Stimulated activated naive CD8-positive, alpha-beta T cell treated with anti-CD3 and anti-CD28 coated beads, Interleukin-15, Interleukin-2, amounts not matched to agents 100 ng/mL and 50 ng/mL, for 24 hours (primary cell): ENCODE results near the gene TBC1D14.
A peak's percentile ranks its signal among the peaks of the same experiment; 100 is the strongest.

Experiments used
- H3K27ac Mint-ChIP-seq: one replicate; pipeline ENCODE4 v1.8.0; 2021; ENCODE audit warnings: mild to moderate bottlenecking, mixed read lengths
- H3K27me3 Mint-ChIP-seq: one replicate; pipeline ENCODE4 v1.8.0; 2021; ENCODE audit warnings: mixed read lengths
- H3K36me3 Mint-ChIP-seq: one replicate; pipeline ENCODE4 v1.8.0; 2021; ENCODE audit warnings: low read depth, mixed read lengths
- H3K4me1 Mint-ChIP-seq: one replicate; pipeline ENCODE4 v1.8.0; 2021; ENCODE audit warnings: low read depth, mixed read lengths
- H3K4me3 Mint-ChIP-seq: one replicate; pipeline ENCODE4 v1.8.0; 2021; ENCODE audit warnings: mild to moderate bottlenecking, mixed read lengths
- H3K9me3 Mint-ChIP-seq: one replicate; pipeline ENCODE4 v1.8.0; 2021; ENCODE audit warnings: mixed read lengths

TBC1D14 gene

GRCh38 chr4:6926681-6927478 lies 17.3 kb downstream of the TBC1D14 start:
- Mint-ChIP-seq H3K27me3 (no peaks in the 10 kb centered on the region), H3K36me3 (peaks cover 55% of the 10 kb centered on the region), H3K9me3 (no peaks in the 10 kb centered on the region), H3K4me1 (peaks cover 71% of the 10 kb centered on the region), H3K27ac (peak overlapping the region; percentile 74), H3K4me3 (peak overlapping the region; percentile 64)

GRCh38 chr4:6928081-6928480 lies 18.5 kb downstream of the TBC1D14 start:
- H3K27me3 Mint-ChIP-seq, result no peaks in the 10 kb centered on the region

GRCh38 chr4:6929339-6929811 lies 19.7 kb downstream of the TBC1D14 start:
- Mint-ChIP-seq H3K4me1 (peaks cover 68% of the 10 kb centered on the region), H3K27ac (no peak overlapping the region), H3K9me3 (no peaks in the 10 kb centered on the region), H3K27me3 (no peaks in the 10 kb centered on the region), H3K36me3 (peaks cover 53% of the 10 kb centered on the region), H3K4me3 (no peak overlapping the region)

More at GRCh38 chr4:6928081-6928480, 18.5 kb downstream of the TBC1D14 start:
- Mint-ChIP-seq H3K9me3 (no peaks in the 10 kb centered on the region), H3K27ac (no peak overlapping the region), H3K36me3 (peaks cover 54% of the 10 kb centered on the region), H3K4me3 (no peak overlapping the region), H3K4me1 (peaks cover 62% of the 10 kb centered on the region)

GRCh38 chr4:6929812-6930464 lies 20.3 kb downstream of the TBC1D14 start:
- H3K27me3 Mint-ChIP-seq, result no peaks in the 10 kb centered on the region
- no peaks in the 10 kb centered on the region for H3K9me3 Mint-ChIP-seq
- H3K36me3 Mint-ChIP-seq, result peaks cover 50% of the 10 kb centered on the region
- no peak overlapping the region for H3K4me3 Mint-ChIP-seq
- peaks cover 66% of the 10 kb centered on the region for H3K4me1 Mint-ChIP-seq
- H3K27ac Mint-ChIP-seq, result no peak overlapping the region

- H3K4me1 Mint-ChIP-seq, result peaks cover 57% of the 10 kb centered on the region
- no peak overlapping the region for H3K27ac Mint-ChIP-seq
- peaks cover 46% of the 10 kb centered on the region for H3K36me3 Mint-ChIP-seq
- H3K4me3 Mint-ChIP-seq, result no peak overlapping the region
- H3K9me3 Mint-ChIP-seq, result no peaks in the 10 kb centered on the region
- H3K27me3 Mint-ChIP-seq, result no peaks in the 10 kb centered on the region
These were observed 22.8 kb downstream of the TBC1D14 start for GRCh38 chr4:6932475-6932874.

- peaks cover 42% of the 10 kb centered on the region for H3K36me3 Mint-ChIP-seq
- H3K4me1 Mint-ChIP-seq, result peaks cover 57% of the 10 kb centered on the region
- H3K27me3 Mint-ChIP-seq, result no peaks in the 10 kb centered on the region
- no peak overlapping the region for H3K4me3 Mint-ChIP-seq
- H3K27ac Mint-ChIP-seq, result no peak overlapping the region
- no peaks in the 10 kb centered on the region for H3K9me3 Mint-ChIP-seq
These were observed 23.3 kb downstream of the TBC1D14 start for GRCh38 chr4:6932918-6933317.

- Mint-ChIP-seq H3K4me1 (peaks cover 58% of the 10 kb centered on the region), H3K4me3 (no peak overlapping the region), H3K9me3 (no peaks in the 10 kb centered on the region), H3K27me3 (no peaks in the 10 kb centered on the region), H3K27ac (peak overlapping the region; percentile 24), H3K36me3 (peaks cover 41% of the 10 kb centered on the region)
These were observed 24.2 kb downstream of the TBC1D14 start for GRCh38 chr4:6933691-6934430.

- no peak overlapping the region for H3K27ac Mint-ChIP-seq
- H3K36me3 Mint-ChIP-seq, result peaks cover 36% of the 10 kb centered on the region
- no peak overlapping the region for H3K4me3 Mint-ChIP-seq
- H3K27me3 Mint-ChIP-seq, result no peaks in the 10 kb centered on the region
- no peaks in the 10 kb centered on the region for H3K9me3 Mint-ChIP-seq
- peaks cover 67% of the 10 kb centered on the region for H3K4me1 Mint-ChIP-seq
These were observed 26.3 kb downstream of the TBC1D14 start for GRCh38 chr4:6935965-6936364.

- peaks cover 28% of the 10 kb centered on the region for H3K36me3 Mint-ChIP-seq
- H3K4me1 Mint-ChIP-seq, result peaks cover 72% of the 10 kb centered on the region
- peak overlapping the region; percentile 47 for H3K27ac Mint-ChIP-seq
- no peak overlapping the region for H3K4me3 Mint-ChIP-seq
- no peaks in the 10 kb centered on the region for H3K27me3 Mint-ChIP-seq
- H3K9me3 Mint-ChIP-seq, result no peaks in the 10 kb centered on the region
These were observed 27.6 kb downstream of the TBC1D14 start for GRCh38 chr4:6937201-6937600.

GRCh38 chr4:6937754-6938153 lies 28.1 kb downstream of the TBC1D14 start:
- no peaks in the 10 kb centered on the region for H3K9me3 Mint-ChIP-seq
- H3K27me3 Mint-ChIP-seq, result no peaks in the 10 kb centered on the region
- H3K36me3 Mint-ChIP-seq, result peaks cover 25% of the 10 kb centered on the region
- H3K4me3 Mint-ChIP-seq, result no peak overlapping the region
- peak overlapping the region; percentile 47 for H3K27ac Mint-ChIP-seq
- H3K4me1 Mint-ChIP-seq, result peaks cover 77% of the 10 kb centered on the region

GRCh38 chr4:6938237-6938636 lies 28.6 kb downstream of the TBC1D14 start:
- H3K4me3 Mint-ChIP-seq, result no peak overlapping the region

GRCh38 chr4:6938647-6939271 lies 29.1 kb downstream of the TBC1D14 start:
- Mint-ChIP-seq H3K9me3 (no peaks in the 10 kb centered on the region), H3K4me3 (no peak overlapping the region), H3K27ac (no peak overlapping the region), H3K27me3 (no peaks in the 10 kb centered on the region), H3K4me1 (peaks cover 85% of the 10 kb centered on the region), H3K36me3 (peaks cover 19% of the 10 kb centered on the region)

More at GRCh38 chr4:6938237-6938636, 28.6 kb downstream of the TBC1D14 start:
- Mint-ChIP-seq H3K36me3 (peaks cover 24% of the 10 kb centered on the region), H3K4me1 (peaks cover 82% of the 10 kb centered on the region), H3K27ac (no peak overlapping the region), H3K9me3 (no peaks in the 10 kb centered on the region), H3K27me3 (no peaks in the 10 kb centered on the region)

GRCh38 chr4:6939761-6940743 lies 30.4 kb downstream of the TBC1D14 start:
- peaks cover 12% of the 10 kb centered on the region for H3K36me3 Mint-ChIP-seq
- no peaks in the 10 kb centered on the region for H3K27me3 Mint-ChIP-seq
- H3K27ac Mint-ChIP-seq, result peak overlapping the region; percentile 13
- no peaks in the 10 kb centered on the region for H3K9me3 Mint-ChIP-seq
- H3K4me1 Mint-ChIP-seq, result peaks cover 84% of the 10 kb centered on the region
- no peak overlapping the region for H3K4me3 Mint-ChIP-seq

GRCh38 chr4:6940744-6941137 lies 31.1 kb downstream of the TBC1D14 start:
- no peaks in the 10 kb centered on the region for H3K27me3 Mint-ChIP-seq
- peaks cover 80% of the 10 kb centered on the region for H3K4me1 Mint-ChIP-seq
- H3K27ac Mint-ChIP-seq, result no peak overlapping the region
- H3K4me3 Mint-ChIP-seq, result no peak overlapping the region
- H3K9me3 Mint-ChIP-seq, result no peaks in the 10 kb centered on the region
- H3K36me3 Mint-ChIP-seq, result peaks cover 7% of the 10 kb centered on the region
